RWPE1 (cell line): Measurements from ENCODE around the gene SYNE1.

ENCODE experiments used
- CTCF ChIA-PET: fragments of 350-600 bp; sonication (Branson Sonifier 250); formaldehyde crosslinking; extraction: SDS; loops from one replicate; lab custom pipeline; 2021; lab: Yijun Ruan, JAX
- POLR2A ChIA-PET: fragments of 400-600 bp; formaldehyde crosslinking; extraction: SDS; loops from one replicate; lab custom pipeline; 2020; ENCODE audit warnings: antibody characterized with exemption; ENCODE audit not compliant: low non-redundant PET; lab: Yijun Ruan, JAX
- DNase-seq: peaks from one replicate; pipeline ENCODE4 v3.0.0; 2012; ENCODE audit warnings: low spot score
- H3K27ac ChIP-seq: fragments of 450-650 bp; 2 replicates; pipeline ENCODE4 v1.5.1; 2017
- CTCF ChIP-seq: fragments of 450-650 bp; conservative IDR thresholded peaks from 2 replicates; pipeline ENCODE4 v1.5.1; 2017; ENCODE audit warnings: low read depth, mild to moderate bottlenecking

Gene SYNE1

DNA sequence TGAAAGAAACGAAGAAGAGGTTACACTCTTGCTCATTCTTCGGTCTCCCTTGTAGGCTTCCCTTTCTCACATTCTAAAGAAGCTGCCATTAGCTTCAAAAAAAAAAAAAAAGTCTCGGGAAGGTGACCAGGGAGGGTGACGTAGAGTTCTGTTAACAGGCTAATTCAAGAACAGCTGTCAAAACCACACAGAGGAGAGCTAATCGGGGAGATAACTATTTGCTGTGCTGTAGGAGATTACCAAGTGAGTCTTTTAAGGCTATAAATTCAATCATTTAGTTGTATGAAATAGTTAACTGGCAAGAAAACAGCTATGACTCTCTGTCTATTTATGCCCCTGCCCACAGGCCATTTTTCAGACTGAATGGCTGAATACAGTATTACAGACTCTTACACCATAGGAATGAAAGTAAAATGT lies 256.8 kb downstream of the SYNE1 start:
- no peak overlapping the region for H3K27ac ChIP-seq
- POLR2A ChIA-PET, result no interaction called here
- DNase-seq, result peak; percentile 17
- CTCF ChIA-PET, result interaction anchor here (0.6 kb wide), 2 partner anchors 513 to 518 kb away, joined by 3 to 5 read pairs; no protein-coding TSS in a partner anchor
- no peak for TF ChIP-seq CTCF

DNA sequence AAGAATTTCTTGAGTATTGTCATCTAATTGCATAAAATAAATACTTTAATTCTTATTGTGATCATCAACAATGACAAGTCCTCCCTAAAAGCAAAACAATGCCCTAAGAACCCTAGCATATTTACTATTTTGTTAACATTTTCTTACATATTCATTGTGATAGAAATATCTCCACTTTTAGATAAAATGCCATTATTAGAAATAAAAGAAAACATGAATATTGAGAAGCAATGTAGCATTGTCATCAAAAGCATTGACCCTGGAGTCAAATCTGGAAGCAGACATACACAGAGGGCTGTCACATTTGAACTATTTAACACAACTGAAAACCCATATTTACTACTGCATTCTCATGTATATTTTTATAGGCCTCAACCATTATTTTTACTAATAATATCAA lies 257.7 kb downstream of the SYNE1 start:
- no peak for DNase-seq
- no peak for TF ChIP-seq CTCF
- H3K27ac ChIP-seq, result no peak overlapping the region
- CTCF ChIA-PET, result no interaction called here
- POLR2A ChIA-PET, result no interaction called here

DNA sequence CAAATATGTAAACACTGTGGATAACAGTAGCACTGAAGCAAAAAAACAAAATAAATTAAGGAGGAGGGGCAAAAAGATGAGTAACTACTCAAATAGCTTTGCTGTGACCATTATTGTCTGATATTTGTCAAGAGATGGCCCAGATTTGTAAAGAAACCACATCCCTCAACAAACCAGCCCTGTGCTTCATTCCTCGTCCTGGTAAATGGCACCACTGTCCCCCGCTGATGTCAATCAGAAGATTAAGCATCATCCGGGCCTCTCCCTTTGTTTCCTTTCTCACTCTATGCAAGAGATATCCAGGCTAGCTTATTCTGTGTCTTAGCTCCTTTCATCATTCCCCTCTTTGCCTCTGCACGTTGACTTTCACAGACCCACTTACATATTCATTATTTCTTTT lies 259.0 kb downstream of the SYNE1 start:
- H3K27ac ChIP-seq, result no peak overlapping the region
- no peak for TF ChIP-seq CTCF
- DNase-seq, result no peak
- ChIA-PET CTCF (interaction anchor here (0.5 kb wide), 1 partner anchor 49 kb away, joined by 3 read pairs; no protein-coding TSS in a partner anchor), POLR2A (no interaction called here)

- H3K27ac ChIP-seq, result no peak overlapping the region
- POLR2A ChIA-PET, result no interaction called here
- no peak for DNase-seq
- CTCF ChIA-PET, result interaction anchor here (0.7 kb wide), 1 partner anchor 1876 kb away, joined by 3 read pairs; no protein-coding TSS in a partner anchor
- TF ChIP-seq CTCF, result no peak
Measured at GRCh38 chr6:152375197-152375596, 262.0 kb downstream of the SYNE1 start.

- POLR2A ChIA-PET, result no interaction called here
- CTCF ChIA-PET, result no interaction called here
- DNase-seq, result no peak
- no peak overlapping the region for H3K27ac ChIP-seq
- no peak for TF ChIP-seq CTCF
Measured at GRCh38 chr6:152372945-152373344, 264.2 kb downstream of the SYNE1 start.

GRCh38 chr6:152371775-152372174 lies 265.4 kb downstream of the SYNE1 start:
- no peak for TF ChIP-seq CTCF
- CTCF ChIA-PET, result no interaction called here
- DNase-seq, result no peak
- POLR2A ChIA-PET, result no interaction called here
- H3K27ac ChIP-seq, result no peak overlapping the region
